PFSK-1 (cell line): Measurements from ENCODE around the gene MIB1.

Experiments used
- FOXP2 ChIP-seq: optimal IDR thresholded peaks from 2 replicates; pipeline ENCODE3; 2011; ENCODE audit warnings: borderline replicate concordance, control low read depth, inconsistent platforms; ENCODE audit not compliant: insufficient read depth; ENCODE audit errors: extremely low read length, extremely low read depth
- POLR2AphosphoS5 ChIP-seq: IDR thresholded peaks from 2 replicates; pipeline ENCODE4 v1.6.1; 2012; ENCODE audit warnings: low read depth, mild to moderate bottlenecking, control low read depth, low read length, moderate library complexity
- REST ChIP-seq, 2 experiments: IDR thresholded peaks; 2 replicates each; pipeline versions ENCODE4 v1.6.1 to v1.8.0; 2011 to 2012; ENCODE audit warnings: low read depth in 2 of 2, low read length in 2 of 2, control low read depth in 1 of 2, inconsistent platforms in 1 of 2, mild to moderate bottlenecking in 1 of 2, moderate library complexity in 1 of 2; ENCODE audit not compliant: insufficient read depth in 1 of 2
- SIN3A ChIP-seq: IDR thresholded peaks from 2 replicates; pipeline ENCODE4 v1.6.1; 2012; ENCODE audit warnings: mild to moderate bottlenecking, low read length, moderate library complexity, borderline replicate concordance; ENCODE audit not compliant: insufficient read depth
- TAF1 ChIP-seq: IDR thresholded peaks from 2 replicates; pipeline ENCODE4 v1.6.1; 2012; ENCODE audit warnings: low read length, control low read depth, borderline replicate concordance; ENCODE audit not compliant: insufficient read depth

- TF ChIP-seq POLR2AphosphoS5 (peak; percentile 85), REST (IDR thresholded peaks at IDR 0.05; ENCODE audit: insufficient read depth in 1 of 2, low read depth in 2 of 2, low read length in 2 of 2) (no peak), FOXP2 (peak; percentile 34), SIN3A (peak; percentile 1; the same call in 1 of the 2 replicates), TAF1 (peak; percentile 64; the same call in 1 of the 2 replicates)
These were observed at the start of gene MIB1 for GRCh38 chr18:21740538-21741311.
